Measurements from ENCODE around the gene GJA9. TPM values are rescaled to one million over a fixed set of nuclear protein-coding genes. Genes with fewer than 3 reads are reported as not detected.

GJA9 gene
- under 1 TPM; 0.32 to 0.86 TPM for polyA plus RNA-seq

DNA sequence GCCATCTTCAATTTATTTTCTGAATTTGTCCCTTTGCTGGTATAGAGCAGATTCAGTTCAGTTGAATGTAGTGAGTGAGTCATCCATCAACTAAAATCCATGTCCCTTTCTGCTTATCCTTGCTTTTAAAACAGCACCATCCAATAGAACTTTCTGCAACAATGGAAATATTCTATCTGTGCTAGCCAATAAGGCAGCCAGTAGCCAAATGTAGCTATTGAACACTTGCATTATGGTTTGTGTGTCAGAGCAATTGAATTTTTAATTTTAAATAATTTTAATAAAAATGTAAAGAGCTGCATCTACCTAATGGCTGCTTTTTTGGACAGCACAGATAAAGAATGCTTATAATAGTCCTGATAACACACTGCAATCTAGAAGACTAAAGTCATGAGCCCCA lies at the start of gene GJA9:
Gene GJA9 (minus strand): TSS at position 101 of the 400 bp plus-strand sequence. CDS start 5,489 bp downstream, outside the sequence.
- Histone ChIP-seq H3K4me3 (ENCODE audit: low read depth in 1 of 2, low read length in 2 of 2) (no peak within 1 kb of the TSS), H3K27ac (ENCODE audit: low read depth in 2 of 2, low read length in 1 of 2) (no peak within 1 kb of the TSS), H3K9me3 (ENCODE audit: control insufficient read depth in 2 of 2, insufficient read depth in 1 of 2, low read depth in 1 of 2, low read length in 1 of 2) (no peaks in the 10 kb centered on the region), H3K36me3 (ENCODE audit: control insufficient read depth in 2 of 2, insufficient read depth in 2 of 2, low read length in 1 of 2) (no peaks in the 10 kb centered on the region), H3K27me3 (ENCODE audit: control insufficient read depth in 1 of 2, insufficient read depth in 2 of 2, low read length in 2 of 2) (no peaks in the 10 kb centered on the region), H3K4me1 (ENCODE audit: control insufficient read depth in 2 of 2, insufficient read depth in 2 of 2, low read length in 1 of 2) (no peaks in the 10 kb centered on the region)

DNA sequence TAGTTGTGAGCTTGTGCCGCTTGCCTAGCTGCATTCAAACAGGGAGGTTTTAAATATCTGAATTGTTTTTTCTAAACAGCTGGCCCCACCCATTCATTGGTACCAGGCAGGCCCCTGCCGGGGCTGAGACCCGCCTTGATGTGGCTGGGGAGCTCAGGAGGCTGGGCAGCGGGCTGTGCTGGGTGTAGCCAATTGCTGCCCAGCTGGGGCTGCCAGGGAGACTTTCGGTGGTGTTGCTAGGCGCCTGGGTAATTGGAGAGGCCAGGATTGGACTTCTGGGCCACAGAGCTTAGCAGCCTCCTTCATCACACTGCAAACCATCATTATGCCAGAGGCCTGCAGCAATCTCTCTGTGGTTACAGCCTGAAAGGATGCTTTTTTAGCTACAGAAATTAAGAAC lies 48.1 kb upstream of the GJA9 start:
- H3K4me3 ChIP-seq (ENCODE audit: low read depth in 1 of 2, low read length in 2 of 2), result no peak overlapping the region
- no peaks in the 10 kb centered on the region for H3K27me3 ChIP-seq (ENCODE audit: control insufficient read depth in 1 of 2, insufficient read depth in 2 of 2, low read length in 2 of 2)
- H3K9me3 ChIP-seq (ENCODE audit: control insufficient read depth in 2 of 2, insufficient read depth in 1 of 2, low read depth in 1 of 2, low read length in 1 of 2), result no peaks in the 10 kb centered on the region
- 72 to 80% methylated on average over 6 of the region's 6 CpGs for WGBS, 2 donors
- peaks cover 0 to 2% of the 10 kb centered on the region in 2 donors for H3K36me3 ChIP-seq (ENCODE audit: control insufficient read depth in 2 of 2, insufficient read depth in 2 of 2, low read length in 1 of 2)
- H3K4me1 ChIP-seq (ENCODE audit: control insufficient read depth in 2 of 2, insufficient read depth in 2 of 2, low read length in 1 of 2), result no peaks in the 10 kb centered on the region
- H3K27ac ChIP-seq (ENCODE audit: low read depth in 2 of 2, low read length in 1 of 2), result no peak overlapping the region

DNA sequence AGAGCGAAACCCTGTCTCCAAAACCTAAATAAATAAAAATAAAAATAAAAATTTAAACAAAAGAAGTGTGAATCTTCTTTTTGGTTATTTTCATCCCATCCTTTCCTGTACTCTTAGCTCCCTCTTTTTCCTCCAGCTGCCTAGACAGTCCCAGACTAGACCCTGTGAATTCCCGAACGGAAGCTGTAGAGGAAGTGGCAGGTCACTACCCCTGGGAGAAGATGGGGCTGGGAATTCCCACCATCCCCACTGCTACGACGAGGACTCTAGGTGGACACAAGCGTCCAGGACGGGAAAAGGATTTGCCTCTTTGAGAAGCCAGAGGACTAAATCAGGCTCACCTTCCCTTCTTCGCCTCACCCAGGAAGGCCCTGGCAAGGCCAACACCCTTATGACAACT lies 47.7 kb upstream of the GJA9 start:
- H3K27me3 ChIP-seq (ENCODE audit: control insufficient read depth in 1 of 2, insufficient read depth in 2 of 2, low read length in 2 of 2), result no peaks in the 10 kb centered on the region
- no peak overlapping the region for H3K4me3 ChIP-seq (ENCODE audit: low read depth in 1 of 2, low read length in 2 of 2)
- no peak overlapping the region for H3K27ac ChIP-seq (ENCODE audit: low read depth in 2 of 2, low read length in 1 of 2)
- no peaks in the 10 kb centered on the region for H3K9me3 ChIP-seq (ENCODE audit: control insufficient read depth in 2 of 2, insufficient read depth in 1 of 2, low read depth in 1 of 2, low read length in 1 of 2)
- peaks cover 0 to 2% of the 10 kb centered on the region in 2 donors for H3K36me3 ChIP-seq (ENCODE audit: control insufficient read depth in 2 of 2, insufficient read depth in 2 of 2, low read length in 1 of 2)
- H3K4me1 ChIP-seq (ENCODE audit: control insufficient read depth in 2 of 2, insufficient read depth in 2 of 2, low read length in 1 of 2), result no peaks in the 10 kb centered on the region
- WGBS, 2 donors, result 86 to 87% methylated on average over 8 of the region's 8 CpGs

DNA sequence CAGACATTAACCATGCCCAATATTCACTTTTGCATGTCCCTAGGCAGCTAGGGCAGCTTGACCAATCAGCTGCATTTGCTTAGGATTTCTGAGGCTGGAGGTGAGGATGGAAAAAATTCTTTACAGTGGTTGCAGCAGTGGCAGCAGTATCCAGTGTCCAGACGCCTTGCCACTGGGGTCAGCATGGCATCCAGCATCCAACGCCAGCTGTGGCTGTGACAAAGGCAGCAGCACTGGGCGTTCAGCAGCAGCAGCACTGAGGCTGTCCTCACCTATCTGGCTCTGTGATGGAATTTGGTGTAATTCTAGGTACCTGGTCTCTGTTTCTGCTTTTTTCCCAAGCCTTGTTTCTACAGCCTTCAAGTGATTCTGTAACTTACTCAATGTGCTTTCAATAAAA lies 44.7 kb upstream of the GJA9 start:
- Histone ChIP-seq H3K27ac (ENCODE audit: low read depth in 2 of 2, low read length in 1 of 2) (no peak overlapping the region), H3K4me1 (ENCODE audit: control insufficient read depth in 2 of 2, insufficient read depth in 2 of 2, low read length in 1 of 2) (no peaks in the 10 kb centered on the region), H3K4me3 (ENCODE audit: low read depth in 1 of 2, low read length in 2 of 2) (no peak overlapping the region), H3K27me3 (ENCODE audit: control insufficient read depth in 1 of 2, insufficient read depth in 2 of 2, low read length in 2 of 2) (no peaks in the 10 kb centered on the region), H3K36me3 (ENCODE audit: control insufficient read depth in 2 of 2, insufficient read depth in 2 of 2, low read length in 1 of 2) (peaks cover 0 to 2% of the 10 kb centered on the region in 2 donors), H3K9me3 (ENCODE audit: control insufficient read depth in 2 of 2, insufficient read depth in 1 of 2, low read depth in 1 of 2, low read length in 1 of 2) (no peaks in the 10 kb centered on the region)
- WGBS, 2 donors, result 92 to 94% methylated on average over 3 of the region's 3 CpGs

DNA sequence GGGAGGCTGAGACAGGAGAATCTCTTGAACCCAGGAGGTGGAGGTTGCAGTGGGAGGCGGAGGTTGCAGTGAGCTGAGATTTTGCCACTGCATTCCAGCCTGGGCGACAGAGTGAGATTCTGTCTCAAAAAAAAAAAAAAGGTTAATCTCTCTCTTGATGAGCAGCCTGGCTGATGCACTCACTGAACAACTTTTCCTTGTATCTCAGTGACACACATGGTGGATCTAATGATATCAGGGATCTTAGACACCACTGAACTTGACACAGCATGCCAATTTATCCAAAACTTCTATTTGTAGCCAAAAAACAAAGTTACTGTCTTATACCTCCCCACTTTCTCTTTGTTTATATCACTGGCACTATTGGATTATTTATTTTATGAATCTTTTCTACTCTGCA lies 44.0 kb upstream of the GJA9 start:
- Histone ChIP-seq H3K27ac (ENCODE audit: low read depth in 2 of 2, low read length in 1 of 2) (no peak overlapping the region), H3K4me3 (ENCODE audit: low read depth in 1 of 2, low read length in 2 of 2) (no peak overlapping the region)
- 89 to 97% methylated on average over 2 of the region's 2 CpGs for WGBS, 2 donors

DNA sequence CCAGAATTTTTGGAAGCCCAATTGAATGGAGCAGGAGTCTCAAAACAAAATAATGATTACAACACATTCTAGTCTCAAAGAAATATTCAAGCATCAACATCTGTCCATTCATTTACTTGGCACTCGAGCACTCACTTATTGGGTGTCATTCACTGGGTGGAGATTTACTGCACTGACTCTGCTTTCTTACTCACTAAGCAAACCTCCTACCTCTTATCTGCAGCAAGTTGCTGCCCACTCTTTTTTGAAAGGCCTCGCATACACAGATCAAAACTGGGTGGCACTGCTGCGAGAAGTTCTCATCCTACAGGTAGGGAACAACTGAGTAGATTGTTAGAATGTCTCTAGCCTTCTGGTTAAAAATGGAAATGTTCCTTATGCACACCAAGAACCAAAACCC lies 42.2 kb upstream of the GJA9 start:
- Histone ChIP-seq H3K9me3 (ENCODE audit: control insufficient read depth in 2 of 2, insufficient read depth in 1 of 2, low read depth in 1 of 2, low read length in 1 of 2) (no peaks in the 10 kb centered on the region), H3K27me3 (ENCODE audit: control insufficient read depth in 1 of 2, insufficient read depth in 2 of 2, low read length in 2 of 2) (no peaks in the 10 kb centered on the region), H3K27ac (ENCODE audit: low read depth in 2 of 2, low read length in 1 of 2) (no peak overlapping the region), H3K4me1 (ENCODE audit: control insufficient read depth in 2 of 2, insufficient read depth in 2 of 2, low read length in 1 of 2) (no peaks in the 10 kb centered on the region), H3K4me3 (ENCODE audit: low read depth in 1 of 2, low read length in 2 of 2) (no peak overlapping the region), H3K36me3 (ENCODE audit: control insufficient read depth in 2 of 2, insufficient read depth in 2 of 2, low read length in 1 of 2) (peaks cover 0 to 2% of the 10 kb centered on the region in 2 donors)
- WGBS, 2 donors, result 73 to 84% methylated on average over 3 of the region's 3 CpGs

More for the DNA sequence above, 44.0 kb upstream of the GJA9 start:
- peaks cover 0 to 2% of the 10 kb centered on the region in 2 donors for H3K36me3 ChIP-seq (ENCODE audit: control insufficient read depth in 2 of 2, insufficient read depth in 2 of 2, low read length in 1 of 2)
- H3K9me3 ChIP-seq (ENCODE audit: control insufficient read depth in 2 of 2, insufficient read depth in 1 of 2, low read depth in 1 of 2, low read length in 1 of 2), result no peaks in the 10 kb centered on the region
- no peaks in the 10 kb centered on the region for H3K27me3 ChIP-seq (ENCODE audit: control insufficient read depth in 1 of 2, insufficient read depth in 2 of 2, low read length in 2 of 2)
- H3K4me1 ChIP-seq (ENCODE audit: control insufficient read depth in 2 of 2, insufficient read depth in 2 of 2, low read length in 1 of 2), result no peaks in the 10 kb centered on the region

DNA sequence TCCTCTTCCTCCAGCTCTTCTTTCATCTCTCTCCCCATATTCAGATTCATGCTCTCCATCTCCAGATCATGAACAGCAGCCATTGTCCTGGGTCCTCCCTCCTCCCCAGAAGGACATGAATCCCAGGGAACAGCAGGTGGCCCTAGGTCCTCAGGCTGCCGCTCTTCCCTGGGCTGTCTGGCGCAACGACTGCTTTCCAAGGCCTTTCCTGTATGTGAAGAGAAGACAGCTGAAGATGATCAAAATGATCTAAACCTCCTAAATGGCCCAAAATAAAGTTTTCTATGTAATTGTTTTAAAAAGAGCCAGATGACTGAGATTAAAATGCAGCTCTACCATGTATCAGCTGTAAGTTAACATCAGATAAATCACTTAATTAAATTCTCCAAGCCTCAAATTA lies 37.7 kb upstream of the GJA9 start:
- Histone ChIP-seq H3K4me1 (ENCODE audit: control insufficient read depth in 2 of 2, insufficient read depth in 2 of 2, low read length in 1 of 2) (no peaks in the 10 kb centered on the region), H3K36me3 (ENCODE audit: control insufficient read depth in 2 of 2, insufficient read depth in 2 of 2, low read length in 1 of 2) (peaks cover 0 to 2% of the 10 kb centered on the region in 2 donors), H3K27me3 (ENCODE audit: control insufficient read depth in 1 of 2, insufficient read depth in 2 of 2, low read length in 2 of 2) (no peaks in the 10 kb centered on the region), H3K27ac (ENCODE audit: low read depth in 2 of 2, low read length in 1 of 2) (no peak overlapping the region), H3K4me3 (ENCODE audit: low read depth in 1 of 2, low read length in 2 of 2) (no peak overlapping the region), H3K9me3 (ENCODE audit: control insufficient read depth in 2 of 2, insufficient read depth in 1 of 2, low read depth in 1 of 2, low read length in 1 of 2) (no peaks in the 10 kb centered on the region)
- 65 to 68% methylated on average over 3 of the region's 3 CpGs for WGBS, 2 donors

DNA sequence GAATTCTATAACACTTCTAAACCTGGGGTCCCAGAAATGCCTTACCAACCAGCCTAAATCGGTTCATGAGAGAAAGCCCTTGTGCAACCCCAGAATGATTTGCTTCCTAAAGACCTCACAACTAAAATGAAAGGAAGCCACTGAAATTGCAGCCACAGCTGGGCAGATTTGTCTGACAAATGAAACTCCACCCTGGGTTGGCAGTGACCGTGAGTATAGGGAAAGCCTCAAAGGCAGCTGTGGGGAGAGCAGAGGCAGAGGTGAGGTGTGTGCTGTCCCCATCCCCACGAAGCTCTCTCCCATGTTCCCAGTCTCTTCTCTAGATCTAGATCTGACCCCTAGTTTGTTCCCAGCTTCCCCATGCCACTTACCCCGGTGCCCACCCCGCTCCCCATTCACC lies 37.2 kb upstream of the GJA9 start:
- H3K27ac ChIP-seq (ENCODE audit: low read depth in 2 of 2, low read length in 1 of 2), result no peak overlapping the region
- no peaks in the 10 kb centered on the region for H3K27me3 ChIP-seq (ENCODE audit: control insufficient read depth in 1 of 2, insufficient read depth in 2 of 2, low read length in 2 of 2)
- H3K4me1 ChIP-seq (ENCODE audit: control insufficient read depth in 2 of 2, insufficient read depth in 2 of 2, low read length in 1 of 2), result no peaks in the 10 kb centered on the region
- 70 to 74% methylated on average over 5 of the region's 5 CpGs for WGBS, 2 donors
- H3K4me3 ChIP-seq (ENCODE audit: low read depth in 1 of 2, low read length in 2 of 2), result no peak overlapping the region
- peaks cover 0 to 2% of the 10 kb centered on the region in 2 donors for H3K36me3 ChIP-seq (ENCODE audit: control insufficient read depth in 2 of 2, insufficient read depth in 2 of 2, low read length in 1 of 2)
- H3K9me3 ChIP-seq (ENCODE audit: control insufficient read depth in 2 of 2, insufficient read depth in 1 of 2, low read depth in 1 of 2, low read length in 1 of 2), result no peaks in the 10 kb centered on the region

DNA sequence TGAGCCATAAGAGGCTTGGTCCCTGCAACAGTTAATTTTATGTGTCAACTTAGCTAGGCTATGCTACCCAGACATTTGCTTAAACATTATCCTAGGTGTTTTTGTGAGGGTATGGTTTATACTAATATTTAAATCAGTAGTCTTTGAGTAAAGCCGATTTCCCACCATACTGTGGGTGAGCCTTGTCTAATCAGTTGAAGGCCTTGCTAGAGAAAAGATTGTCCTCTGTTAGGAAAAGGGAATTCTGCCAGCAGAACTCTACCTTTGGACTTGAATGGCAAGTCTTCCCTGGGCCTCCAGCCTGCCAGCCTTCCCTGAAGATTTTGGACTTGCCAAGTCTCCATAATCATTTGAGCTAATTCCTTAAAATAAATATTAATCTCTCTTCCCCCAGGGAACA lies 36.4 kb upstream of the GJA9 start:
- Histone ChIP-seq H3K4me3 (ENCODE audit: low read depth in 1 of 2, low read length in 2 of 2) (no peak overlapping the region), H3K27ac (ENCODE audit: low read depth in 2 of 2, low read length in 1 of 2) (no peak overlapping the region), H3K36me3 (ENCODE audit: control insufficient read depth in 2 of 2, insufficient read depth in 2 of 2, low read length in 1 of 2) (peaks cover 0 to 2% of the 10 kb centered on the region in 2 donors), H3K27me3 (ENCODE audit: control insufficient read depth in 1 of 2, insufficient read depth in 2 of 2, low read length in 2 of 2) (no peaks in the 10 kb centered on the region), H3K4me1 (ENCODE audit: control insufficient read depth in 2 of 2, insufficient read depth in 2 of 2, low read length in 1 of 2) (no peaks in the 10 kb centered on the region), H3K9me3 (ENCODE audit: control insufficient read depth in 2 of 2, insufficient read depth in 1 of 2, low read depth in 1 of 2, low read length in 1 of 2) (no peaks in the 10 kb centered on the region)
- WGBS, 2 donors, result 84 to 93% methylated on average over 1 of the region's 1 CpG

DNA sequence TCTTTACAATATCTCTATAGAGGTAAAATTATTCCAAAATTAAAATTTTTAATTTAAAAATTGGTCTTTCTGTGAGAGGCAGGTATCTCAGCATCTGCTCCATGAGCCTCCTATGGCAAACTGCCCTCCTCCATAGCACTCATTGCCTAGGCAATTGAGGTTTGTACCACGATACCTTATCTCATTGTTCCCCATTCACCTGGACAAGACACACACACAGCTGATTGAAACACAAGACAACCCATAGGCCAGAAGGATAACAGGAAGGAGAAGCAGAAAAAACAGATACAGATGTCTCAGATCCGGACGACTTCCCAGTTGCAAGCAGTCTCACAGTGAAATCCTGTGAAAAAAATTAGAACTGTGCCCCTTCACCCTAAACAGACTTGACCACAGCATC lies 36.0 kb upstream of the GJA9 start:
- H3K27ac ChIP-seq (ENCODE audit: low read depth in 2 of 2, low read length in 1 of 2), result no peak overlapping the region
- no peak overlapping the region for H3K4me3 ChIP-seq (ENCODE audit: low read depth in 1 of 2, low read length in 2 of 2)
- H3K27me3 ChIP-seq (ENCODE audit: control insufficient read depth in 1 of 2, insufficient read depth in 2 of 2, low read length in 2 of 2), result no peaks in the 10 kb centered on the region
- H3K4me1 ChIP-seq (ENCODE audit: control insufficient read depth in 2 of 2, insufficient read depth in 2 of 2, low read length in 1 of 2), result no peaks in the 10 kb centered on the region
- H3K36me3 ChIP-seq (ENCODE audit: control insufficient read depth in 2 of 2, insufficient read depth in 2 of 2, low read length in 1 of 2), result peaks cover 0 to 2% of the 10 kb centered on the region in 2 donors
- H3K9me3 ChIP-seq (ENCODE audit: control insufficient read depth in 2 of 2, insufficient read depth in 1 of 2, low read depth in 1 of 2, low read length in 1 of 2), result no peaks in the 10 kb centered on the region
- 93 to 94% methylated on average over 3 of the region's 3 CpGs for WGBS, 2 donors
